ENCODE results near the gene PRSS57. TPM values are rescaled to one million over a fixed set of nuclear protein-coding genes. Genes with fewer than 3 reads are reported as not detected.
A peak's percentile ranks its signal among the peaks of the same experiment; 100 is the strongest.

Gene PRSS57
- total RNA-seq, 1 experiment from 2014 or later: not detected

GRCh38 chr19:688214-688613 is 7.0 kb downstream of the PRSS57 start:
- Histone ChIP-seq H3K27me3 (no peaks in the 10 kb centered on the region), H3K4me1 (no peaks in the 10 kb centered on the region), H3K9me3 (replicated peaks) (no peaks in the 10 kb centered on the region), H3K27ac (no peak overlapping the region), H3K4me3 (no peak overlapping the region), H3K36me3 (no peaks in the 10 kb centered on the region)
- DNase-seq: no peak

- no peak for DNase-seq
- Histone ChIP-seq H3K4me1 (no peaks in the 10 kb centered on the region), H3K9me3 (replicated peaks) (no peaks in the 10 kb centered on the region), H3K27ac (no peak overlapping the region), H3K4me3 (no peak overlapping the region), H3K36me3 (no peaks in the 10 kb centered on the region), H3K27me3 (no peaks in the 10 kb centered on the region)
Observed at GRCh38 chr19:687569-688166, 7.6 kb downstream of the PRSS57 start.

DNA sequence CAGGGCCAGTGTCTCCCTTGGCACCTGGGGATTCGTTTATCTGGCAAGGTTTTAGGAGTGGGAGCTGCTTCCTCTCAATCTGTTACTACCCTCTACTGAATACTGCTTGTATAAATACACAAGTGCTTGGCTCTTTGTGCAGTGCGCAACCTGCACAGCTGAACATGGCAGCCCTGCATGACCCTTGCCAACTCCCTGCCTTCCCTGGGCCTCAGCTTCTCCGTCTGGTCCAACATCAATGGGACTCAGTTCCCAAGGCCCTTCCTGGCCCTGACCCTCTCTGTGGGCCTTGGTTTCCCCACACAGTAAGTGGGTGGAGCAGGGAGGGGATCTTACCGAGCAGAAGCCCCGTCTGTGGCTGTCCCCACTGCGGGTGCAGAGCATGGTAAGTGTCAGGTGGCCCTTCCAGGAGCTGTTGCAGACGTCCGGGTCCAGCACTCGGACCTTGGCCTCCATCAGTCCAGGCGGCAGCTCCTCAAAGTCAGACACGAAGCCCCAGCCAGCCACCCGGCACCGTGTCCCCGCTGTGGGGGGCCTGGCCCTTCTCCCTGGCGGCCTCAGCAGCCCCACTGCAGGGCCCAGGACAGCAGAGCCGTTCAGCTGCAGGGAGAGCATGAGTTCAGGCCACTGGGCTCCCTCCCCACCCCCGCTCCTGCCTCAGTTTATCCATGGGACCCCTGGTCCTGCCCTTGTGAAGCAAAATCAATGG is 8.5 kb downstream of the PRSS57 start:
- H3K9me3 ChIP-seq (replicated peaks): no peaks in the 10 kb centered on the region
- no peak overlapping the region for H3K4me3 ChIP-seq
- no peak for DNase-seq
- H3K27me3 ChIP-seq: no peaks in the 10 kb centered on the region
- H3K27ac ChIP-seq: no peak overlapping the region
- no peaks in the 10 kb centered on the region for H3K4me1 ChIP-seq
- H3K36me3 ChIP-seq: no peaks in the 10 kb centered on the region

DNA sequence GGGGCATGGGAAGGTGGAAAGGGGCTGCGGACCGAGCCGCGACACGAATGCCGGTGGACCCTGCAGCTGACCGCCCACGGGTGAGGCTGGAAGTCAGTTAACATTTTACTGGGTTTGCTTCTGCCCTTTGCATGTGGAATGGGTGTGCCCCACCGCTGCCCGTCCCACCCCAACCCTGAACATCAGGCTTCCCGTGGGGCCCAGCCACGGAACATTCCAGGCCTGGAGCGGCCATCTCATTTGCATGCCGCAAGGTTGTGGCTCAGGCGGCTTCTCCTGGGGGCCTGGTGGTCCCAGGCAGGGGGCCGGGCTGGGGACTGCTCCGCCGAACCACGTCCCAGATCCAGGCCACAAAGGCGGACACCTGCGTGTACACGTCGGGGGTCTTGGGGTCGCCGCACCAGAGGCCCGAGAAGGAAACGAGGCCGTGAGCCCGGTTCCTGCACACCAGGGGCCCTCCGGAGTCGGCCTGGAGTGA is 9.8 kb downstream of the PRSS57 start:
- no peak for DNase-seq

DNA sequence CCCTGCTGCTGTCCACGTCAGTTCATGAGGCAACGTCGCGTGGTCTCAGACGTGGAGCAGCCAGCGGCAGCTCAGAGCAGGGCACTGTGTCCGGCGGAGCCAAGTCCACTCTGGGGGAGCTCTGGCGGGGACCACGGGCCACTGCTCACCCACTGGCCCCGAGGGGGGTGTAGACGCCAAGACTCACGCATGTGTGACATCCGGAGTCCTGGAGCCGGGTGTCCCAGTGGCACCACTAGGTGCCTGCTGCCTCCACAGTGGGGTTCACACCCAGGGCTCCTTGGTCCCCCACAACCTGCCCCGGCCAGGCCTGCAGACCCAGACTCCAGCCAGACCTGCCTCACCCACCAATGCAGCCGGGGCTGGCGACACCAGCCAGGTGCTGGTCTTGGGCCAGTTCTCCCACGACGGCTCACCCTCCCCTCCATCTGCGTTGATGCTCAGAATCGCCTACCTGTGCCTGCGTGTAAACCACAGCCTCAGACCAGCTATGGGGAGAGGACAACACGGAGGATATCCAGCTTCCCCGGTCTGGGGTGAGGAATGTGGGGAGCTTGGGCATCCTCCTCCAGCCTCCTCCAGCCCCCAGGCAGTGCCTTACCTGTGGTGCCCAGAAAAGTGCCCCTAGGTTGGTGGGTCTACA is 12.5 kb downstream of the PRSS57 start:
- no peaks in the 10 kb centered on the region for H3K9me3 ChIP-seq (replicated peaks)
- no peak overlapping the region for H3K27ac ChIP-seq
- no peak overlapping the region for H3K4me3 ChIP-seq
- no peaks in the 10 kb centered on the region for H3K36me3 ChIP-seq
- H3K4me1 ChIP-seq: no peaks in the 10 kb centered on the region; the same call in 1 of the 2 replicates
- DNase-seq: no peak
- H3K27me3 ChIP-seq: no peaks in the 10 kb centered on the region

More for the DNA sequence above, 9.8 kb downstream of the PRSS57 start:
- H3K4me1 ChIP-seq: no peaks in the 10 kb centered on the region
- H3K4me3 ChIP-seq: no peak overlapping the region
- H3K36me3 ChIP-seq: no peaks in the 10 kb centered on the region
- H3K27me3 ChIP-seq: no peaks in the 10 kb centered on the region
- no peaks in the 10 kb centered on the region for H3K9me3 ChIP-seq (replicated peaks)
- no peak overlapping the region for H3K27ac ChIP-seq

DNA sequence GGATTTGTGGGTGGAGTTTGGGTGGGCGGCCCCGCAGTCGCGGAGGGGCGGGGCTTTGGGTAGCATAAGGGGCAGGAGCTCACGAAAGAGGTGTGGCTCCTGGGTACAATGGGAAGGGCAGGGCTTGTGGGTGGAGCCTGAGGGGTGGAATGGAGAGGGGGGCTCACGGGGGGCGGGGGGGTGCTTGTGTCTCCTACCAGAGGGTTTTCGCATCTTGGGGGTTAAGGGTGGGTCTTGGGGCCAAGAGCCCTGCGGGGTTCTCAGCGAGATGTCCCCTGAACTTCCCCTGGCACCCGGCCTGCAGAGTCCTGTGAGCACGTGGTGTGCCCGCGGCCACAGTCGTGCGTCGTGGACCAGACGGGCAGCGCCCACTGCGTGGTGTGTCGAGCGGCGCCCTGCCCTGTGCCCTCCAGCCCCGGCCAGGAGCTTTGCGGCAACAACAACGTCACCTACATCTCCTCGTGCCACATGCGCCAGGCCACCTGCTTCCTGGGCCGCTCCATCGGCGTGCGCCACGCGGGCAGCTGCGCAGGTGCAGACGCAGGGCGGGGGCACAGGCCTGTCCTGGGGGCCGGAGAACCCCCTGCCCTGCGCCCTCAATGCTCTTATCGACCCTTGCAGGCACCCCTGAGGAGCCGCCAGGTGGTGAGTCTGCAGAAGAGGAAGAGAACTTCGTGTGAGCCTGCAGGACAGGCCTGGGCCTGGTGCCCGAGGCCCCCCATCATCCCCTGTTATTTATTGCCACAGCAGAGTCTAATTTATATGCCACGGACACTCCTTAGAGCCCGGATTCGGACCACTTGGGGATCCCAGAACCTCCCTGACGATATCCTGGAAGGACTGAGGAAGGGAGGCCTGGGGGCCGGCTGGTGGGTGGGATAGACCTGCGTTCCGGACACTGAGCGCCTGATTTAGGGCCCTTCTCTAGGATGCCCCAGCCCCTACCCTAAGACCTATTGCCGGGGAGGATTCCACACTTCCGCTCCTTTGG is 13.9 kb downstream of the PRSS57 start:
- H3K4me1 ChIP-seq: peaks cover 2% of the 10 kb centered on the region; the same call in 1 of the 2 replicates
- peak overlapping the region; percentile 74 for H3K27ac ChIP-seq
- H3K9me3 ChIP-seq (replicated peaks): no peaks in the 10 kb centered on the region
- DNase-seq: no peak
- H3K4me3 ChIP-seq: peak overlapping the region; percentile 89
- no peaks in the 10 kb centered on the region for H3K27me3 ChIP-seq
- no peaks in the 10 kb centered on the region for H3K36me3 ChIP-seq

DNA sequence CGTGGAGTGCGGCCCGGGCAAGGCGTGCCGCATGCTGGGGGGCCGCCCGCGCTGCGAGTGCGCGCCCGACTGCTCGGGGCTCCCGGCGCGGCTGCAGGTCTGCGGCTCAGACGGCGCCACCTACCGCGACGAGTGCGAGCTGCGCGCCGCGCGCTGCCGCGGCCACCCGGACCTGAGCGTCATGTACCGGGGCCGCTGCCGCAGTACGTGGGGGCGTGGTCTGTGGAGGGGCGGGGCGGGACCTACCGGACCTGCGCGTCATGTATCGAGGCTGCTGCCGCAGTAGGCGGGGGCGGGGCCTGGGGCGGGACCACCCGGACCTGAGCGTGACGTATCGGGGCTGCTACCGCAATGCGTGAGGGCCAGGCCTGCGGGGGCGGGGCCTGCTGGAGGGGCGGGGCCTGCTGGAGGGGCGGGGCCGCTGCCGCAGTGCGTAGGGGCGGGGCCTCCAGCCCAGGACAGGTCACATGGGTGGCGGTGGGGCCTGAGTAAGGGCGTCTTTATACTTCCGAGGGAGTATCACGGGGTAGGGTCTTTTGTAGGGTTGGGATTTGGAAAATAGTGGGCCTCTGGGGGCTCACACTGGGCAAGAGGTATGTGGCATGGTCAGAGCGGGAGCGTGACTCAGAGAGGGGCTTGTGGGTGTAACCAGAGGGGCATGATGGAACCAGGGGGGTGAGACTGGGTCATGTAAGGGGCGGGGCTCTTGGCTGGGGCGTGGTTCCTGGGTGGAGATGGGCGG is 14.8 kb downstream of the PRSS57 start:
- no peaks in the 10 kb centered on the region for H3K36me3 ChIP-seq
- peak overlapping the region; percentile 89 for H3K4me3 ChIP-seq
- H3K27ac ChIP-seq: peak overlapping the region; percentile 74
- peak; percentile 97 to 99 for DNase-seq
- H3K4me1 ChIP-seq: peaks cover 7% of the 10 kb centered on the region
- no peaks in the 10 kb centered on the region for H3K27me3 ChIP-seq
- H3K9me3 ChIP-seq (replicated peaks): no peaks in the 10 kb centered on the region

DNA sequence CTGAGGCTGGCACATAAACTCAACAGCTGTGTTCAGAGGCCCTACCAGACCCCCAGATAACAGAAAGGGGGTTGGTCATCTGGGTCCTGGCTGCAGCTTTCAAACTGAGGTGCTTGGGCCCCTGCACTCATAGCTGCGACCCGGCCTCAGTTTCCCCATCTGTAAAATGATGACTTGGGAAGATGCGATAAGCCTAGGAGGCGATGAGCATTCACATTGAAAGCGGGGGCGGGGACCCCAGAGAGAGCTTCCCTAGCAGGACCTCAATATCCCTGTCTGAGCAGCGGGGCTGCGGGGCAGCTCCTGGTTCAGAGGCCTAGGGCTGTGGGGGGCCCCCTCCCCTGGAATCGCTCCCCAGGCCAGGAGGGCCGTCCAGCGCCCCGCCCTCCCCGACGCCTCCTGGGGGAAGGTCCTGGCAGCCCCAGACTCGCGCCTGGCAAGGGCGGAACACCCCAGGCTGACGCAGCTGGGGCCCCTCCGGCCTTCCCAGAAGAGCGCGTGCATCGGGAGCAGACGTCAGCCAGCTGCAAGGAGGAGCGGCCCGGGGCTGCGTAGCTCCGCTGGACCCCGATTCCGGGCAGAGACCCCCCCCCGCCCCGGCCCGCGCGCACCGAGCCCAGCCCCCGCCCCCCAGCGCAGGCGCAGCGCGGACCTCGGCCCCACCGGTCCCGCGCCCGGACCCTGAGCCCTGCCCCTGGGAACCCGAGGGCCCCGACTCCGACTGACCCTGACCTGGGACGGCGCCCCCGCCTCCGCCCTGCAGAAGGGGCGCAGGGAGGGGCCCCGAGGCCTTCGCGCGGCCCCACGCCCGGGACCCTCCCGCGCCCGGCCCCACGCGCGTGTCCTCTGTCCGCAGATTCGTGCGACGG is 15.6 kb downstream of the PRSS57 start:
- DNase-seq: peak; percentile 62
- H3K4me1 ChIP-seq: peaks cover 13% of the 10 kb centered on the region
- H3K27me3 ChIP-seq: no peaks in the 10 kb centered on the region
- no peaks in the 10 kb centered on the region for H3K9me3 ChIP-seq (replicated peaks)
- H3K36me3 ChIP-seq: no peaks in the 10 kb centered on the region
- H3K27ac ChIP-seq: peak overlapping the region; percentile 39; the same call in 1 of the 2 replicates
- peak overlapping the region; percentile 89 for H3K4me3 ChIP-seq

DNA sequence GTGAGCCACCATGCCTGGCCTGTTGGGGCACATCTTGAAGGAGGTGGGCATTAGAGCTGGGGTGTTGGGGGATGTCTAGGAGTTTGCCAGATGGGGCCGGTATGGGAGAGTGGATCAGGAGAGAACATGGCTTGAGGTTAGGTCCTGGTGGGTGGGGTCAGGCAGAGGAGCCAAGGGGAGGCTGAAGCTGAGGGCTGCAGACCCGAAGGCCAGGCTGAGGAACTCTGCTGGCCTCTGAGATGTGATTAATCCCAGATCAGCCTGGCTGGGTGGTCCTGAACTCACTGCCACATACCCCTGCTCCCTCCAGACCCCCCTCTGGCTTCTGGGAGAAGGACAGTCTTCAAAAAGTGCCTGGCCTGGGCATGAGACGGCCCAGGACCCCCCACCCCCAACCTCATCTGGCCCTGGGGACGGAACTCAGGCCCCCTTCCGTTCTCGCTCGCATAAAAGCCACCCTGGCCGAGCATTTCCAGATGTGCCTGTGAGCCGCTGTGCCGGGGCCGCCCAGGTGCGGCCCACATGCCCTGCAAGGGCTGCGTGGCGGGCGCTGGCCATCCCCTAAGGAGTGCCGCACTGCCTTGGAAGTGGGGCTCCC is 16.4 kb downstream of the PRSS57 start:
- Histone ChIP-seq H3K4me1 (peaks cover 13% of the 10 kb centered on the region), H3K4me3 (peak overlapping the region; percentile 89), H3K27me3 (no peaks in the 10 kb centered on the region), H3K9me3 (replicated peaks) (no peaks in the 10 kb centered on the region), H3K36me3 (no peaks in the 10 kb centered on the region), H3K27ac (no peak overlapping the region)
- no peak for DNase-seq

- no peak for DNase-seq
- no peak overlapping the region for H3K27ac ChIP-seq
- H3K9me3 ChIP-seq (replicated peaks): no peaks in the 10 kb centered on the region
- H3K4me1 ChIP-seq: peaks cover 13% of the 10 kb centered on the region
- no peaks in the 10 kb centered on the region for H3K27me3 ChIP-seq
- H3K36me3 ChIP-seq: no peaks in the 10 kb centered on the region
- H3K4me3 ChIP-seq: no peak overlapping the region
Observed at GRCh38 chr19:677601-678436, 17.4 kb downstream of the PRSS57 start.

DNA sequence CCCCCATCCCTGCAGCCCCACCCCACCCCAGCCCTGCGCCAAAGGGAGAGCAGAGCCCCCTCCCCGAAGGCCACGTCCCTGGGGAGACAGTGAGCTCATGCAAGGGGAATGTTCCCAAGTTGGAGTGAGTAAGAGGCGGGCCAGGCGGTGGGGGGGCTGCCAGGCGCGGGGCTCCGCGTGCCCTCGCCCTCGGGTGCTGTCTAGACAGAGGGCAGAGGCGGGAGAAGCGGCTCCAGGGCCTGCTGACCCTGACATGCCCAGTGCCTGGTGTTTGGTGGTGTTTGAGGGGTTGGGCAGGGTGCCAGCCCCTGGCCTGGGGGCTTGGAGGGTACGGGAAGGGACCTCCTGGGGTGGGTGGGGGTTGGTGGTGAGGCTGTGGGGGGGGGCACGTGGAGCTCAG is 18.1 kb downstream of the PRSS57 start:
- peak; percentile 47 to 70 for DNase-seq
- no peak overlapping the region; the same call in 1 of the 2 replicates for H3K4me3 ChIP-seq
- no peaks in the 10 kb centered on the region for H3K36me3 ChIP-seq
- H3K27ac ChIP-seq: no peak overlapping the region
- H3K4me1 ChIP-seq: peaks cover 13% of the 10 kb centered on the region
- H3K27me3 ChIP-seq: no peaks in the 10 kb centered on the region
- H3K9me3 ChIP-seq (replicated peaks): no peaks in the 10 kb centered on the region
